Measurements from ENCODE around the gene TMPRSS4. TPM values are rescaled to one million over a fixed set of nuclear protein-coding genes. Genes with fewer than 3 reads are reported as not detected.

Gene TMPRSS4
- total RNA-seq, 1 experiment from 2014 or later: 99.9 TPM

DNA sequence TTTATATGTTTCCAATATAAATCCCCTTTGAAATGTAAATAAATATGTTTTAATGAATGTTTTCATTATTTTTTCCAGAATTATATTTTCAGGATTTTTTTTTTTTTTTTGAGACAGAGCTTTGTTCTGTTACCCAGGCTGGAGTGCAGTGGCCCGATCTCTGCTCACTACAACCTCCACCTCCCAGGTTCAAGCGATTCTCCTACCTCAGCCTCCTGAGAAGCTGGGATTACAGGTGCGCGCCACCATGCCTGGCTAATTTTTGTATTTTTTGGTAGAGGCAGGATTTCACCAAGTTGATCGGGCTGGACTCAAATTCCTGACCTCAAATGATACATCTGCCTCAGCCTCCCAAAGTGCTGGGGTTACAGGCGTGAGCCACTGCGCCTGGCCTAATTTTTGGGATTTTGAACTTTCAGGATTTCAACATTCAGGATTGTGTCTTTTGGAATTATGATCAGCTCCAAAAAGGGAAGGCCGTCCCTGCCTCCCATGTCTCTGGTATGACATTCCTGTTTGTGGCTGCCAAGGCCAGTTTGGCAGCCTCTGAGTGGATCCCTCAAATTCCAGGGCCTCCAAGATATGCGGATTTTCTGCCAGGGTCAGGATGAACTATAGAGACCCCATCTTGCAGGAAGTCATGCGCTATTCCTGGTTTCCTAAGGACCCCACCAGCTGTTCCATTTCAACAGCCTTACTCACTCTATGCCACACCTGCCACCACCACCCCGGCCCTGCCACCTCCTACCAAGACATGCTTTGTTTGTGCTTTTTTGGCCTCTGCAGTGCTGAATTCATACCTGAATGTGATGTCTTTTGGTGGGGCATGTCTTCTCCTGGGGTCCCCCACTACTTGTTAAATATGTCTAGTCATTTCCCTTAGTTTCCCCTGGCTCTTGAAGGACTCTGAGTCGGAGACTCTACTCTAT, 21.9 kb upstream of the TMPRSS4 start:
- intact Hi-C loops (cut with micrococcal nuclease; ENCODE audit: unreplicated experiment): no loop called here
- TF ChIP-seq, protein P1, sequence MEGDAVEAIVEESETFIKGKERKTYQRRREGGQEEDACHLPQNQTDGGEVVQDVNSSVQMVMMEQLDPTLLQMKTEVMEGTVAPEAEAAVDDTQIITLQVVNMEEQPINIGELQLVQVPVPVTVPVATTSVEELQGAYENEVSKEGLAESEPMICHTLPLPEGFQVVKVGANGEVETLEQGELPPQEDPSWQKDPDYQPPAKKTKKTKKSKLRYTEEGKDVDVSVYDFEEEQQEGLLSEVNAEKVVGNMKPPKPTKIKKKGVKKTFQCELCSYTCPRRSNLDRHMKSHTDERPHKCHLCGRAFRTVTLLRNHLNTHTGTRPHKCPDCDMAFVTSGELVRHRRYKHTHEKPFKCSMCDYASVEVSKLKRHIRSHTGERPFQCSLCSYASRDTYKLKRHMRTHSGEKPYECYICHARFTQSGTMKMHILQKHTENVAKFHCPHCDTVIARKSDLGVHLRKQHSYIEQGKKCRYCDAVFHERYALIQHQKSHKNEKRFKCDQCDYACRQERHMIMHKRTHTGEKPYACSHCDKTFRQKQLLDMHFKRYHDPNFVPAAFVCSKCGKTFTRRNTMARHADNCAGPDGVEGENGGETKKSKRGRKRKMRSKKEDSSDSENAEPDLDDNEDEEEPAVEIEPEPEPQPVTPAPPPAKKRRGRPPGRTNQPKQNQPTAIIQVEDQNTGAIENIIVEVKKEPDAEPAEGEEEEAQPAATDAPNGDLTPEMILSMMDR (IDR thresholded peaks at IDR 0.05; ENCODE audit: unreplicated experiment): no peak
- no peak for DNase-seq
- Mint-ChIP-seq H3K4me1 (ENCODE audit: low read depth, unreplicated experiment) (no peaks in the 10 kb centered on the region), H3K27me3 (ENCODE audit: unreplicated experiment) (peaks cover 35% of the 10 kb centered on the region), H3K4me3 (ENCODE audit: low read depth, unreplicated experiment) (no peak overlapping the region), H3K36me3 (ENCODE audit: insufficient read depth, unreplicated experiment) (no peaks in the 10 kb centered on the region), H3K27ac (ENCODE audit: unreplicated experiment) (no peak overlapping the region), H3K9me3 (ENCODE audit: low read depth, unreplicated experiment) (no peaks in the 10 kb centered on the region)
- no TSS peak for BruUV-seq (replicated peaks)
- CTCF ChIA-PET: interaction anchor here (0.7 kb wide), 1 partner anchor 515 kb away, joined by 3 read pairs; no protein-coding TSS in a partner anchor

- intact Hi-C loops (cut with micrococcal nuclease; ENCODE audit: unreplicated experiment): no loop called here
- CTCF ChIA-PET: no interaction called here
- no peaks in the 10 kb centered on the region for H3K4me1 Mint-ChIP-seq (ENCODE audit: low read depth, unreplicated experiment)
These were observed 20.9 kb upstream of the TMPRSS4 start for GRCh38 chr11:118055966-118056365.

DNA sequence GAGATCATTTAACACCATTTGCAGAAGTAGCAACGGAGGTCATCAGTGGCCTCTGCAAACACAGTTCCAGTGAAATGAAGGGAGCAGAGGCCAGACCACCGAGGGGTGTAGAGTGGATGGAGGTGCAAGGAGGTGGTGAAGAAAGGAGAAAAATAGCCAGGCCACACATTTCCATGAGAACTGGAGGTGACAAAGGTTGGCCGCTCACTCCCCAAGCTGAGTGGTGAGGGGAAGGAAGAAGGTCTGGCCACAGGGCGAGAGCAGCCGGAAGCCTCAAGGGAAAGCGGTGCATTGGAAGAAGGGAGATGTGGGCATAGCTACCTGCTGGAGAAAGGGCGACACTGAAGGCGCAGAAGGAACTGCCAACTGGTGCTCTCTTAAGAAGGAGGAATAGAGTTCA, 20.1 kb upstream of the TMPRSS4 start:
- BruUV-seq (replicated peaks): no TSS peak

More at GRCh38 chr11:118055966-118056365, 20.9 kb upstream of the TMPRSS4 start:
- TF ChIP-seq, protein P1 (IDR thresholded peaks at IDR 0.05; ENCODE audit: unreplicated experiment): no peak
- H3K4me3 Mint-ChIP-seq (ENCODE audit: low read depth, unreplicated experiment): no peak overlapping the region
- H3K36me3 Mint-ChIP-seq (ENCODE audit: insufficient read depth, unreplicated experiment): no peaks in the 10 kb centered on the region
- H3K27me3 Mint-ChIP-seq (ENCODE audit: unreplicated experiment): peaks cover 33% of the 10 kb centered on the region
- no peak overlapping the region for H3K27ac Mint-ChIP-seq (ENCODE audit: unreplicated experiment)
- no peak for DNase-seq
- H3K9me3 Mint-ChIP-seq (ENCODE audit: low read depth, unreplicated experiment): no peaks in the 10 kb centered on the region
- no TSS peak for BruUV-seq (replicated peaks)

GRCh38 chr11:118057251-118058145, 19.4 kb upstream of the TMPRSS4 start:
- intact Hi-C loops (cut with micrococcal nuclease; ENCODE audit: unreplicated experiment): no loop called here

More for the DNA sequence above, 20.1 kb upstream of the TMPRSS4 start:
- Mint-ChIP-seq H3K27ac (ENCODE audit: unreplicated experiment) (no peak overlapping the region), H3K4me1 (ENCODE audit: low read depth, unreplicated experiment) (no peaks in the 10 kb centered on the region), H3K36me3 (ENCODE audit: insufficient read depth, unreplicated experiment) (no peaks in the 10 kb centered on the region), H3K27me3 (ENCODE audit: unreplicated experiment) (peaks cover 27% of the 10 kb centered on the region), H3K4me3 (ENCODE audit: low read depth, unreplicated experiment) (no peak overlapping the region), H3K9me3 (ENCODE audit: low read depth, unreplicated experiment) (no peaks in the 10 kb centered on the region)
- DNase-seq: no peak
- intact Hi-C loops (cut with micrococcal nuclease; ENCODE audit: unreplicated experiment): no loop called here
- TF ChIP-seq, protein P1 (IDR thresholded peaks at IDR 0.05; ENCODE audit: unreplicated experiment): no peak
- CTCF ChIA-PET: no interaction called here

More at GRCh38 chr11:118057251-118058145, 19.4 kb upstream of the TMPRSS4 start:
- Mint-ChIP-seq H3K9me3 (ENCODE audit: low read depth, unreplicated experiment) (no peaks in the 10 kb centered on the region), H3K36me3 (ENCODE audit: insufficient read depth, unreplicated experiment) (no peaks in the 10 kb centered on the region), H3K4me3 (ENCODE audit: low read depth, unreplicated experiment) (no peak overlapping the region), H3K27ac (ENCODE audit: unreplicated experiment) (no peak overlapping the region), H3K27me3 (ENCODE audit: unreplicated experiment) (peaks cover 27% of the 10 kb centered on the region), H3K4me1 (ENCODE audit: low read depth, unreplicated experiment) (no peaks in the 10 kb centered on the region)
- CTCF ChIA-PET: no interaction called here
- BruUV-seq (replicated peaks): no TSS peak
- TF ChIP-seq, protein P1 (IDR thresholded peaks at IDR 0.05; ENCODE audit: unreplicated experiment): no peak
- DNase-seq: no peak
